GM19455 (cell line): ENCODE data around the gene HPS5.

Source experiments
- ATAC-seq: cut with Tn5 transposase; IDR thresholded peaks from one replicate; pipeline ENCODE4 v1.9.1; 2021; ENCODE audit not compliant: unreplicated experiment

HPS5 gene

GRCh38 chr11:18319914-18320313 lies 2.0 kb downstream of the HPS5 start:
- no peak for ATAC-seq

GRCh38 chr11:18317551-18317950 lies 4.4 kb downstream of the HPS5 start:
- ATAC-seq = no peak

GRCh38 chr11:18315893-18316292 lies 6.0 kb downstream of the HPS5 start:
- ATAC-seq = no peak

GRCh38 chr11:18314784-18315523 lies 7.0 kb downstream of the HPS5 start:
- no peak for ATAC-seq

GRCh38 chr11:18313965-18314763 lies 7.8 kb downstream of the HPS5 start:
- no peak for ATAC-seq

- ATAC-seq = no peak
These were observed 9.1 kb downstream of the HPS5 start for GRCh38 chr11:18312663-18313420.

GRCh38 chr11:18312012-18312411 lies 9.9 kb downstream of the HPS5 start:
- ATAC-seq = no peak

- no peak for ATAC-seq
These were observed 11.1 kb downstream of the HPS5 start for GRCh38 chr11:18310800-18311340.

GRCh38 chr11:18309691-18310090 lies 12.2 kb downstream of the HPS5 start:
- no peak for ATAC-seq

GRCh38 chr11:18308242-18308641 lies 13.7 kb downstream of the HPS5 start:
- ATAC-seq = no peak

- no peak for ATAC-seq
These were observed 14.3 kb downstream of the HPS5 start for GRCh38 chr11:18307461-18308139.

- ATAC-seq = no peak
These were observed 17.2 kb downstream of the HPS5 start for GRCh38 chr11:18304745-18305144.

GRCh38 chr11:18299721-18300120 lies 22.2 kb downstream of the HPS5 start:
- ATAC-seq = no peak

GRCh38 chr11:18295316-18295715 lies 26.6 kb downstream of the HPS5 start:
- no peak for ATAC-seq

GRCh38 chr11:18294862-18295261 lies 27.1 kb downstream of the HPS5 start:
- no peak for ATAC-seq

- ATAC-seq = no peak
These were observed 33.0 kb downstream of the HPS5 start for GRCh38 chr11:18288911-18289310.

GRCh38 chr11:18285841-18286240 lies 36.1 kb downstream of the HPS5 start:
- no peak for ATAC-seq

GRCh38 chr11:18282626-18283025 lies 39.3 kb downstream of the HPS5 start:
- ATAC-seq = no peak

- peak; percentile 95 for ATAC-seq
These were observed 41.4 kb downstream of the HPS5 start for GRCh38 chr11:18280438-18281045.

GRCh38 chr11:18277565-18278271 lies 44.2 kb downstream of the HPS5 start:
- no peak for ATAC-seq
